Activated naive CD4-positive, alpha-beta T cell treated with Interleukin-2 at 50 U/mL for 16 hours (primary cell): ENCODE results near the gene HP1BP3.

ENCODE experiments used
- DNase-seq: peaks from one replicate; pipeline ENCODE4 v3.0.0-alpha.2; 2020

HP1BP3 gene

GRCh38 chr1:20763417-20763816 lies 23.7 kb downstream of the HP1BP3 start:
- DNase-seq, result no peak

- no peak for DNase-seq
Measured at GRCh38 chr1:20760322-20760721, 26.8 kb downstream of the HP1BP3 start.

- no peak for DNase-seq
Measured at GRCh38 chr1:20753589-20753988, 33.5 kb downstream of the HP1BP3 start.

- no peak for DNase-seq
Measured at GRCh38 chr1:20751462-20751990, 35.6 kb downstream of the HP1BP3 start.

- DNase-seq, result no peak
Measured at GRCh38 chr1:20742671-20743070, 44.4 kb downstream of the HP1BP3 start.

GRCh38 chr1:20740781-20741180 lies 46.3 kb downstream of the HP1BP3 start:
- DNase-seq, result no peak

GRCh38 chr1:20739225-20739624 lies 47.9 kb downstream of the HP1BP3 start:
- DNase-seq, result no peak

- no peak for DNase-seq
Measured at GRCh38 chr1:20735581-20736111, 51.5 kb downstream of the HP1BP3 start.

GRCh38 chr1:20733360-20733975 lies 53.6 kb downstream of the HP1BP3 start:
- DNase-seq, result no peak

GRCh38 chr1:20732588-20733359 lies 54.3 kb downstream of the HP1BP3 start, which contains the start of gene SH2D5:
Gene SH2D5 (minus strand): TSS chr1:20732703. CDS start chr1:20728044, 4,659 bp downstream.
- DNase-seq, result peak; percentile 79

GRCh38 chr1:20732071-20732587 lies 55.0 kb downstream of the HP1BP3 start:
- DNase-seq, result peak; percentile 63

- no peak for DNase-seq
Measured at GRCh38 chr1:20731057-20731991, 55.8 kb downstream of the HP1BP3 start.

GRCh38 chr1:20730690-20731056 lies 56.4 kb downstream of the HP1BP3 start:
- no peak for DNase-seq

GRCh38 chr1:20729990-20730689 lies 57.0 kb downstream of the HP1BP3 start:
- no peak for DNase-seq

- DNase-seq, result no peak
Measured at GRCh38 chr1:20729155-20729931, 57.8 kb downstream of the HP1BP3 start.

- no peak for DNase-seq
Measured at GRCh38 chr1:20728371-20729154, 58.5 kb downstream of the HP1BP3 start.

GRCh38 chr1:20727746-20728316 lies 59.3 kb downstream of the HP1BP3 start:
- DNase-seq, result no peak

GRCh38 chr1:20726932-20727745 lies 60.0 kb downstream of the HP1BP3 start:
- DNase-seq, result no peak
